ENCODE results near the gene SLC49A4. TPM values are rescaled to one million over a fixed set of nuclear protein-coding genes. Genes with fewer than 3 reads are reported as not detected.

The SLC49A4 gene
- total and polyA plus RNA-seq, 2 of the 13 experiments (the other 11 are each of a cell fraction or from before 2014, with no cell fraction given): 6.5 to 16.3 TPM

DNA sequence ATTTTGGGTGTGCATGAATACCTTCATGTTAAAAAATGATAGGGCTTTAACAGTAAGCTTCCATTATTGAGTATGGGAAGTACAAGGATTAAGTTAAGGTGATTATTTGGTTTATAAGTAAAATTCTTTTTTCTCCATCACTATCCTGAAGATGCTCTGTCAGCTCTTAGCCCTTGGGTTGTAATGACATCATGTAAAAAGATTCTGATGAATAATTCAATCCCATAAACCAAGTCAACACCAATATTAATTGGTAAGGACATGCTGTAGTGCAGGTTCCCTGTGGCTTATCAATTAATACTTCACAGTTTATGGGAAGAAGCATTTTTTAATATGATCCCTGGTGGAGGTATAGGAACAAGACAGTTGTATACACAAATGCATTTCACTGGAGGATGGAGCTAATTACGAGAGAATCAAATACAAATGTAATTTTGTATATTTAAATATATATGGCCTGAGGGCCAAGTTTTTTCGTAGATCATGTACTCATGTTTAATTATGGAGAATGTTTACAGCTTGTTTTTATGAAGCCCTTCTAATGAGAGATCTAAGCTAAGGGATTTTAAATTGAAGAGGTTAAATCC is 87.6 kb downstream of the SLC49A4 start:
- CTCF ChIA-PET (ENCODE audit: low intra/inter-chr PET ratio, low total read pairs): no interaction called here

DNA sequence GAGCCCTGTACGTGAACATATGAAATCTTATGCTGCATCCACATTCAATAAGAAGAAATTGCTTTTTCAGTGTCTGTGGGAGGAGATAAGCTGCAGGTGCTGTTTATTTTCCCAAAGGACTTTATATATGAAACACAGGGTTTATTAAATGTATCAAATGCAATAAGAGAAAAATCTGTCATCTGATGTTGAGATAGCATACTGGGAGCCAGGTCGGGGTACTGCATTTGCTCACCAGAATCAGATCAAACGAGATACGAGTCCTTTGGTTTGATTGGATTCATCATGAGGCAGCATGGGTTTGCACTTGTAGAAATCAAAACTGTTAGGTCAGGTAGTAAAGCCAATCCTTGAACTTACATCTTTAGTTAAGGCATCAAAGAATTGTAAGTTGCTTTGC is 91.4 kb downstream of the SLC49A4 start:
- BruUV-seq (replicated peaks): no TSS peak

More for the DNA sequence above, 87.6 kb downstream of the SLC49A4 start:
- WGBS (ENCODE audit: low lambda C conversion rate): 94% methylated on average over 2 of the region's 2 CpGs
- intact Hi-C loops (cut with micrococcal nuclease; ENCODE audit: unreplicated experiment): no loop called here
- no peak overlapping the region for H3K27ac ChIP-seq (ENCODE audit: extremely low read length, insufficient read depth, low read length)
- H3K4me2 ChIP-seq (ENCODE audit: low read depth, low read length): no peak overlapping the region
- no TSS peak for BruUV-seq (replicated peaks)
- FAIRE-seq (no peak), DNase-seq (ENCODE audit: low spot score) (no peak), ATAC-seq (no peak)
- H3K4me3 ChIP-seq (replicated peaks in 1 of 3; ENCODE audit: insufficient read depth in 1 of 3, low read depth in 2 of 3, low read length in 3 of 3): no peak overlapping the region
- H3K79me2 ChIP-seq (ENCODE audit: insufficient read depth, low read length): no peaks in the 10 kb centered on the region
- no peaks in the 10 kb centered on the region for H3K36me3 ChIP-seq (replicated peaks in 1 of 2; ENCODE audit: control insufficient read depth in 1 of 2, insufficient read depth in 2 of 2, low read length in 2 of 2)
- POLR2A ChIA-PET: no interaction called here
- no peak overlapping the region for H3K9ac ChIP-seq (ENCODE audit: insufficient read depth, low read depth, low read length)
- no peaks in the 10 kb centered on the region for H3K9me3 ChIP-seq (ENCODE audit: low read length)
- H2AFZ ChIP-seq (ENCODE audit: low read length): no peak overlapping the region
- H3K27me3 ChIP-seq (ENCODE audit: control insufficient read depth in 1 of 2, insufficient read depth in 2 of 2, low read length in 2 of 2): no peaks in the 10 kb centered on the region
- H4K20me1 ChIP-seq (ENCODE audit: insufficient read depth, low read length): no peaks in the 10 kb centered on the region
- H3K4me1 ChIP-seq (ENCODE audit: insufficient read depth, low read length): no peaks in the 10 kb centered on the region
- TF ChIP-seq, protein P1, sequence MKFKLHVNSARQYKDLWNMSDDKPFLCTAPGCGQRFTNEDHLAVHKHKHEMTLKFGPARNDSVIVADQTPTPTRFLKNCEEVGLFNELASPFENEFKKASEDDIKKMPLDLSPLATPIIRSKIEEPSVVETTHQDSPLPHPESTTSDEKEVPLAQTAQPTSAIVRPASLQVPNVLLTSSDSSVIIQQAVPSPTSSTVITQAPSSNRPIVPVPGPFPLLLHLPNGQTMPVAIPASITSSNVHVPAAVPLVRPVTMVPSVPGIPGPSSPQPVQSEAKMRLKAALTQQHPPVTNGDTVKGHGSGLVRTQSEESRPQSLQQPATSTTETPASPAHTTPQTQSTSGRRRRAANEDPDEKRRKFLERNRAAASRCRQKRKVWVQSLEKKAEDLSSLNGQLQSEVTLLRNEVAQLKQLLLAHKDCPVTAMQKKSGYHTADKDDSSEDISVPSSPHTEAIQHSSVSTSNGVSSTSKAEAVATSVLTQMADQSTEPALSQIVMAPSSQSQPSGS (CRISPR knock-in tag; IDR thresholded peaks at IDR 0.05): no peak
- TF ChIP-seq ZSCAN22 (CRISPR knock-in tag; IDR thresholded peaks at IDR 0.05): no peak
- in situ Hi-C loops (cut with HindIII; ENCODE audit: extremely low pct_ligation_motif_present, low pct_unique_long_range_greater_than_20kb): no loop called here

More for the DNA sequence above, 91.4 kb downstream of the SLC49A4 start:
- no peak for TF ChIP-seq NBN (conservative IDR thresholded peaks at IDR 0.05)
- Histone ChIP-seq H3K79me2 (ENCODE audit: insufficient read depth, low read length) (no peaks in the 10 kb centered on the region), H3K4me1 (ENCODE audit: insufficient read depth, low read length) (peaks cover 10% of the 10 kb centered on the region), H3K27ac (ENCODE audit: extremely low read length, insufficient read depth, low read length) (no peak overlapping the region), H3K9me3 (ENCODE audit: low read length) (no peaks in the 10 kb centered on the region), H2AFZ (ENCODE audit: low read length) (no peak overlapping the region), H3K27me3 (ENCODE audit: control insufficient read depth in 1 of 2, insufficient read depth in 2 of 2, low read length in 2 of 2) (no peaks in the 10 kb centered on the region), H3K4me2 (ENCODE audit: low read depth, low read length) (no peak overlapping the region), H3K36me3 (replicated peaks in 1 of 2; ENCODE audit: control insufficient read depth in 1 of 2, insufficient read depth in 2 of 2, low read length in 2 of 2) (no peaks in the 10 kb centered on the region), H3K4me3 (replicated peaks in 1 of 3; ENCODE audit: insufficient read depth in 1 of 3, low read depth in 2 of 3, low read length in 3 of 3) (no peak overlapping the region), H4K20me1 (ENCODE audit: insufficient read depth, low read length) (no peaks in the 10 kb centered on the region), H3K9ac (ENCODE audit: insufficient read depth, low read depth, low read length) (no peak overlapping the region)
- 95% methylated on average over 4 of the region's 4 CpGs for WGBS (ENCODE audit: low lambda C conversion rate)
- DNase-seq (ENCODE audit: low spot score) (no peak), ATAC-seq (no peak), FAIRE-seq (no peak)
- POLR2A ChIA-PET: no interaction called here
- CTCF ChIA-PET (ENCODE audit: low intra/inter-chr PET ratio, low total read pairs): no interaction called here
- in situ Hi-C loops (cut with HindIII; ENCODE audit: extremely low pct_ligation_motif_present, low pct_unique_long_range_greater_than_20kb) (no loop called here), intact Hi-C loops (cut with micrococcal nuclease; ENCODE audit: unreplicated experiment) (no loop called here)

Measured in HepG2 (cell line).